HUDEP-2 (cell line): ENCODE data around the gene SNX8.
"Not testable (repeated sequence)": the region's sequence is repeated elsewhere in the genome, so short reads cannot be mapped to it uniquely, and the experiment has no call there.

ENCODE experiments used
- DNase-seq, 76 experiments: peaks; one replicate each; lab custom pipeline; 2025; ENCODE audit not compliant: unreplicated experiment in 76 of 76; lab: John Stamatoyannopoulos, UW

Gene SNX8, protein sequence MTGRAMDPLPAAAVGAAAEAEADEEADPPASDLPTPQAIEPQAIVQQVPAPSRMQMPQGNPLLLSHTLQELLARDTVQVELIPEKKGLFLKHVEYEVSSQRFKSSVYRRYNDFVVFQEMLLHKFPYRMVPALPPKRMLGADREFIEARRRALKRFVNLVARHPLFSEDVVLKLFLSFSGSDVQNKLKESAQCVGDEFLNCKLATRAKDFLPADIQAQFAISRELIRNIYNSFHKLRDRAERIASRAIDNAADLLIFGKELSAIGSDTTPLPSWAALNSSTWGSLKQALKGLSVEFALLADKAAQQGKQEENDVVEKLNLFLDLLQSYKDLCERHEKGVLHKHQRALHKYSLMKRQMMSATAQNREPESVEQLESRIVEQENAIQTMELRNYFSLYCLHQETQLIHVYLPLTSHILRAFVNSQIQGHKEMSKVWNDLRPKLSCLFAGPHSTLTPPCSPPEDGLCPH

DNA sequence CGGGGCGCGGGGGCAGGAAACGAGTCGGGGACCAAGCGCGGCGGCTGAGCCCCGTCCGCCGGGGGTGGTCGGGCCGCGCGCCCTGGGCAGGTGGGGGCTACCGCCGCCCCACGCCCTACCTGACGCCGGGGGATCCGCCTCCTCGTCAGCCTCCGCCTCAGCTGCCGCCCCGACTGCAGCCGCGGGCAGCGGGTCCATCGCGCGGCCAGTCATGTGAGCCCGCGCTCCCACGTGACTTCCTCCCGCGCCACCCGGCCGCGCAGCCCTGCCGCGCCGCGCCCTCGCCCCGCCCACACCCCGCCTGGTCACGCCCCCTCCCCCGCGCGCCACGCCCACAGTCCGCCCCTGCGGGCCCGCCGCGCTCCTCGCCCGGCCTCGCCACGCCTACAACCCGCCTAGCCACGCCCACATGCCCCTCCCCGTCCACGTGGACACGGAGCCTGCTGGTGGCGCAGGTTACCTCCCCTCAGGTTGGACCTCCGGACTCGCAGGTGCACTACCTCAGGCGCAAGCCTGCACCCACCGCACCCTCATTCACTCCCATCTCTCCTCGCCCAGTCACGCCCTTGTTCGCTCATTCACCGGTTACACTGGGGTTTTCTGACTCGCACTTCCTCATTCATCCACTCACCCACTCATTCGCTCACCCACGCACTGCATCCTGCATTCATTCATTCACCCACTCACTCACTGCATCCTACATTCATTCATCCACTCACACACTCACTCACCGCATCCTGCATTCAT lies at the start of gene SNX8:
SNX8 (minus strand) TSS at position 233 of the 747 bp plus-strand sequence; CDS start at position 213, 20 bp downstream.
- peak in 74 of 76 experiments; percentile 40 to 98 (median 87) for DNase-seq

DNA sequence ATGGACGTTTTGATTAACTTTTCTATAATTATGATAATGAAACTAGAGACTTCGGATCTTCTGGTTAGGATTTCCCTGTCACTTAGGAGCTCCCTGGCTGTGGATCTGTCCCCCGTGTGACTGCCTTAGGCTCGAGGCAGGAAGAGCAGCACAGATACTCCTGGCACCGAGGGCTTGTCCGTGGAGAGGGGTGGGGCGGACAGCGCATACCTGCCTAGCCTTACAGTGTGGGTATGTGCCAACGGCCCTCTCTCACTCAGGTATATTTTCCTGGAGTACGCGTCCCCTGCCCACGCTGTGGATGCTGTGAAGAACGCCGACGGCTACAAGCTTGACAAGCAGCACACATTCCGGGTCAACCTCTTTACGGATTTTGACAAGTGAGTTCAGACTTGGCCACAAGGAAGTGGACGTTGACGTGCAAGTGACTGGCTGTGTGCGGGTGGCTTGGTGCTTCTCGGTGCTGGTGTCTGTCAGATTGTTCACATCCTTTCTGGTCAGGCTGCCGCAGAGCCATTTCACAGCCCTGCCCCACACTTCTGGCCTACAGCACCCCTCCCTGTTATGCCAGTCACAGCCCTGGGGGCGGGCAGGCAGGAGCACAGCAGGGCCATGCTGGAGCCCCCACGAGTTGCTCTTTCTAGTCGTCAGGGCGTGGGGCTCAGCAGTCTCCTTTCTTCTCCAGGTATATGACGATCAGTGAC lies 48.3 kb upstream of the SNX8 start:
- no peak for DNase-seq

GRCh38 chr7:2360796-2361195 lies 46.6 kb upstream of the SNX8 start:
- peak in 7 of 76 experiments; percentile 7 to 41 (median 26) for DNase-seq

DNA sequence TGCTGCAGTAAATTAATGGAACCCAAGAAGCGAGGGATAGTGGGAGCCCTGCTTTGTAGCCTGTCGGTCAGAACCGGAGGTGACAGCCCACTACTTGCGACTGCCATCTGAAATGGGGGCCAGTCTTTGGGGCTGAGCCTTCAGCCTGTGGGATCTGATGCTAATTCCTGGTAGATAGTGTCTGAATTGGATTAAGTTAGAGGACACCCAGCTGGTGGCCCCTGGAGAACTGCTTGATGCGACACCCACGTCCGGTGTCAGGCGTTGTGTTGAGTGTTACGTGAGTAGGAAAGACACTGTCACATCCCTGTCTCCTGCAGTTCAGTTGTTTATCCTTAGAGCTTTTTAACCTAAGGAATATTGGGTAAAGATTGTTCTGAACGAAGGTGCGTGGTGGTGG lies 45.4 kb upstream of the SNX8 start:
- DNase-seq: no peak

- DNase-seq: peak in 23 of 76 experiments; percentile 5 to 54 (median 32)
Measured at GRCh38 chr7:2358968-2359527, 44.8 kb upstream of the SNX8 start.

- DNase-seq: no peak
Measured at GRCh38 chr7:2357571-2357970, 43.3 kb upstream of the SNX8 start.

DNA sequence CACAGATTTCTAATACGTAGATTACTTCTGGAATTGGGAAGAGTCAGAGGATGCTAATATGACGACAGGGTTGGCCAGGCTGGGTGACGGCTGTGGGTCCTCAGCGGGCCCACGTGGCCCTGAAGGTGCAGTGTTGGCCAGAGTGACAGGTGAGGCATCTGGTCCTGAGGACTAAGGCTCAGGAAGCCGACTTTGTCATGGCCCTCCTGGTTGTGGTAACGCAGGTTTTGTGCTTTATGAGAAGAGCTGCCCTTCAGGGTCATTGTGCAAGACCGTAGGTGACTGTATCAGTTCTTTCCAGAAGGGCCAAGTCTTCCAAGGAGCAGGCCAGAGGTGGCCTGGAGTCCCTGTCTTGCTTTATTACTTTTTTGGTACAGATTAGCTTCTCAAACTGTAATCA lies 42.9 kb upstream of the SNX8 start:
- DNase-seq: no peak

DNA sequence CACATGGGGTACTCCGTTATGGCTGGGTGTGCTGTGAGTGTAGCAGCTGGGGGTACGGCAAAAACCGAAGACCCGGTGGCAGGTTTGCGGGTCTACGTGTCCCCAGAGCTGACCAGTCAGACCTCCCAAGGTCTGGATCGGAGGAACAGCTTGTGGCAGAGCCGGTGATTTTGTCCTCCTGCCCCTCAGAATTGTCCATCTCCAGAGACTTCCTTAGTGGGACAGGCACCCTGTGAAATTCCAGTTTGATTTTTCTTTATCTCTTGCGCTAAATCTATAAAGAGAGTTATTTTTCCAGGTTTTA lies 41.4 kb upstream of the SNX8 start:
- no peak for DNase-seq

GRCh38 chr7:2354939-2355704 lies 40.9 kb upstream of the SNX8 start:
- DNase-seq: peak in 7 of 76 experiments; percentile 2 to 33 (median 24)

GRCh38 chr7:2354186-2354938 lies 40.1 kb upstream of the SNX8 start, which contains the start of gene EIF3B:
TSS of gene EIF3B (plus strand) at chr7:2354827. CDS start at chr7:2354922, 95 bp downstream.
- DNase-seq: peak in 74 of 76 experiments; percentile 26 to 99 (median 80)

- peak in 72 of 76 experiments; percentile 29 to 99 (median 85) for DNase-seq
Measured at GRCh38 chr7:2353936-2354185, 39.6 kb upstream of the SNX8 start.

DNA sequence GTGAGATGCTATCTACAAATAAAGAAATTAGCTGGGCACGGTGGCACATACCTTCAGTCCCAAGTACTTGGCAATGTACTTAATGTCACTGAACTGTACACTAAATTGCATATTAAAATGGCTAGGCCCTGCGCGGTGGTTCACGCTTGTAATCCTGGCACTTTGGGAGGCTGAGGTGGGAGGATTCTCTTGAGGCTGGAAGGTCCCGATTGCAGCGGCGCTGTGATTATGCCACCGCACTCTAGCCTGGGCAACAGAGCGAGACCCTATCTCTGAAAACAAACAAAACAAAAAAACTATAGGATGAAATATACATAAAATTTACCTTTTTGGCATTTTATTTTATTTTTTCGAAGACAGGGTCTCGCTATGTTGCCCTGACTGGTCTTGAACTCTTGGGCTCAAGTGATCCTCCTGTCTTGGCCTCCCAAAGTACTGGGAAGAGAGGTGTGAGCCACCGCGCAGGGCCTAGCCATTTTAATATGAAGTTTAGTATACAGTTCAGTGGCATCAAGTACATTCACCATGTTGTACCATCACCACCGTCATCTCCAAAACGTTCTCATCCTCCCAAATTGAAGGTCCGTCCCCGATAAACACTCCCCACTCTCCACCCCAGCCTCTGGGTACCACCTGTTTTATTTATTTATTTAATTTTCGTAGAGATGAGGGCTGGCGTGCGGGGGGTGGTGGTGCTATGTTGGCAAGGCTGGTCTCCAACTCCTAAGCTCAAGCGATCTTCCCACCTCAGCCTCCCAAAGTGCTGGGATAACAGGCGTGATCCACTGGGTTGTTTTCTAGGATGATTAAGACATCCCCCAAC lies 39.1 kb upstream of the SNX8 start:
- peak in 1 of 76 experiments; percentile 29 for DNase-seq

DNA sequence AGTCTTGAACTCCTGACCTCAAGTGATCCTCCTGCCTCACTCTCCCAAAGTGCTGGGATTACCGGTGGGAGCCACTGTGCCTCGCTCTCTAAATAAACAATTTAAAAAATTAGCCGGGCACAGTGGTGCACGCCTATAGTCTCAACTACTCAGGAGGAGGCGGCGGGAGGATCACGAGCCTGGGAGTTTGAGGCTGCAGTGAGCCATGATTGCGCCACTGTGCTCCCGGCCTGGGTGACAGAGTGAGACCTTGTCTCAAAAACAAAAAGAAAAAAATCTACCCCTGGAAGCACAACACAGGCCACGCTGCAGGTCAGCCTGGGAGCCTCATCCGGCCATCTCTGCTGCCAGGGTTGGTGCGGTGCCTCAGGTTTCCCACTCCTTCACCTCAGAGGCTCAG lies 36.6 kb upstream of the SNX8 start:
- no peak for DNase-seq

GRCh38 chr7:2350055-2350454 lies 35.8 kb upstream of the SNX8 start:
- DNase-seq: no peak

GRCh38 chr7:2347351-2348063 lies 33.3 kb upstream of the SNX8 start:
- DNase-seq: not testable (repeated sequence)

DNA sequence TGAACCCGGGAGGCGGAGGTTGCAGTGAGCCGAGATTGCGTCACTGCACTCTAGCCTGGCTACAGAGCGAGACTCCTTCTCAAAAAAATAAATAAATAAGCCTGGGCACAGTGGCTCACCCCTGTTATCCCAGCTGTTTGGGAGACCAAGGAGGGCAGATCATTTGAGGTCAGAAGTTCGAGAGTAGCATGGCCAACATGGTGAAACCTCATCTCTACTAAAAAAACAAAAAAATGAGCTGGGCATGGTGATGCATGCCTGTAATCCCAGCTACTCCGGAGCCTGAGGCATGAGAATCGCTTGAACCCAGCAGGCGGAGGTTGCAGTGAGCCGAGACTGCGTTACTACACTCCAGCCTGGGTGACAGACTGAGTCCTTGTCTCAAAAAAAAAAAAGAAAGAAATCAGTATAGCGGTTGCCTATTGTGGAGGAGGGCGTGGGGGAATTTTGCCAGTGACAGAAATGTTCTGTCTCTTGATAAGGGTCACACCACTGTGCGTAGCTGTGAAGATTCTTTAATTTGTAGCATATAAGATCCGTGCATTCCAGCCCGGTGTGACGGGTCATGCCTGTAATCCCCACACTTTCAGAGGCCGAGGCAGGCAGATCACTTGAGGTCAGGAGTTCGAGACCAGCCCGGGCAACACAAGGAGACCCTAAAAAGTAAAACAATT lies 22.5 kb upstream of the SNX8 start:
- peak in 72 of 76 experiments; percentile 8 to 87 (median 66) for DNase-seq

GRCh38 chr7:2332606-2333231 lies 18.5 kb upstream of the SNX8 start:
- not testable (repeated sequence) for DNase-seq
